Stimulated activated CD4-positive, alpha-beta T cell treated with anti-CD3 and anti-CD28 coated beads, Interleukin-1b, Interleukin-23, amount 100 ng/mL, for 24 hours (primary cell): ENCODE measurements around the gene KSR1.

Experiments
- DNase-seq, 4 experiments: peaks; one replicate each; pipeline ENCODE4 v3.0.0-alpha.2; 2020; ENCODE audit warnings: low read depth in 4 of 4, low spot score in 1 of 4

Gene KSR1

GRCh38 chr17:27566671-27567562 is 110.7 kb downstream of the KSR1 start:
- no peak for DNase-seq

GRCh38 chr17:27567563-27567859 is 111.3 kb downstream of the KSR1 start:
- no peak for DNase-seq

DNA sequence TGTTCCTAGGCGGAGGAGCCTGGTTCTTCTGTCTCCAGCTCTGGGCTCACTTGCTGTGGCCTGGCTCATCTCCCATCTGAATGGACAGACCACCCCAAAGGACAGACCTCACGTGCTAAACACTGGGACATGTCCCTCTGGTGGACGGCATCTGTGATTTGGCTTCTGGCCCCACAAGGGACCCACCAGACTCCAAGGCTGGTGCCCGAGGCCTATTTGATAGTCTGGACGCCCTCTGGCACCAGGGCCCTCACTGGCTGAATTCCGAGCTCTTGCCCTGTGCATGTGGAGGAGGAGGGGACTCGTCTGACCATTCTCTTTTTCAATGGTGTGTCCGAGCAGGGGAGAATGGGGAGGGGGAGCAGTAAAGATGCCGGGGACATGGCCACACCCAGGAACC is 112.0 kb downstream of the KSR1 start:
- no peak for DNase-seq

GRCh38 chr17:27568811-27569210 is 112.6 kb downstream of the KSR1 start:
- DNase-seq, result no peak

GRCh38 chr17:27569257-27569722 is 113.0 kb downstream of the KSR1 start:
- DNase-seq, result peak in 2 of 4 experiments; percentile 26 to 48

- no peak for DNase-seq
Measured at GRCh38 chr17:27569884-27570577, 113.8 kb downstream of the KSR1 start.

DNA sequence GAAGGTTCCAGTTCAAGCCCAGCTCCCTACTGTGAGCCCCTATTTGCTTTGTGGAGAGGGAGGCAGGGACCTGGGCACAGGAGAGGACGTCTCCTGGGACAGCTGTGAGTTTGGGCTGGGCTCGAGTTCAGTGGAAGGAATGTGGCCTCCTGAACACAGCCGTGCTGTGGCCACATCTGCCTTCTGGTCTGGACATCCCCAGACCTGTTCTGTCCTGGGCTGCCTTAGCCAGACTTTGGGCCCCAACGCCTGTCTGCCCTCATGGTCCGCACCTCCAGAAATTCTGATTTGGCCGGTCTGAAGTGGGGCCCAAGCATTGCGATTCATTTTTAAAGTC is 114.3 kb downstream of the KSR1 start:
- no peak for DNase-seq

GRCh38 chr17:27571563-27572352 is 115.5 kb downstream of the KSR1 start:
- no peak for DNase-seq

DNA sequence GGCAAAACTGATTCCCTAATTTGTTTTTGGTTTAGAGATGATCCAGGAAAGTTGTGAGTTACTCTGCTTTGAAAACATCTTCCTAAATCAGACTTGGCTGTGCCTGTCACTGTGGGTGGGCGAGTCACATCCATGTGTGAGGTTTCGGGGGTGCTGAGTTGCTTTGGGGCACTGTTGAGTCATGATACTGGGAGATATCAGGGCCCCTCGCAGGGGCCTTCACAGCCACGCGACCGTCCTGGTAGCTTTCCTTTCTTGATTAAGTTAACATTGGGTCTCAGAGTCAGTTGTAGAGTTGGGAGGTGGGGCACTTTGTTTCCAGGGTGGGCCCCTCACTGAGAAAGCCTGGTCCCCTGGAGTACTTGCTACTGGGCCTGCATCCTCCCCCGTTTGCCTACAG is 116.4 kb downstream of the KSR1 start:
- peak; percentile 26 to 61 (median 44) for DNase-seq

DNA sequence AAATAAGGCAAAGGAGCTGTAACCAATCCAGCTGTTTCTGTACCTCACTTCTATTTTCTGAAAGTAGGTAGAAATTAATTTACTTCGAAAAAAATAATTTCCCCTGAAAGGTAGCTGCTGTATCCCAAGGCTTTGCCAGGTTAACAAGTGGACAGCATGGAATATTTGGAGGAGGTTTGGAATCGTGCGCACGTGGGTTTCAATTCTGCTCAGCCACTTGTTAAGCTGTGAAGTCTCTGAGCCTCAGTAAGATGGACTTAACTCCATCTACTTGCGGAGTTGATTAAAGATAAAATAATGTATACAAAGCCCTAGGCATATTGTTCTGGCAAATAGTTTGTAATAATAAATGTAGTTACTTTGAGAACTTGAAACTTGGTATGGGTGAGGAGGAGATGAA is 117.3 kb downstream of the KSR1 start:
- DNase-seq, result no peak

DNA sequence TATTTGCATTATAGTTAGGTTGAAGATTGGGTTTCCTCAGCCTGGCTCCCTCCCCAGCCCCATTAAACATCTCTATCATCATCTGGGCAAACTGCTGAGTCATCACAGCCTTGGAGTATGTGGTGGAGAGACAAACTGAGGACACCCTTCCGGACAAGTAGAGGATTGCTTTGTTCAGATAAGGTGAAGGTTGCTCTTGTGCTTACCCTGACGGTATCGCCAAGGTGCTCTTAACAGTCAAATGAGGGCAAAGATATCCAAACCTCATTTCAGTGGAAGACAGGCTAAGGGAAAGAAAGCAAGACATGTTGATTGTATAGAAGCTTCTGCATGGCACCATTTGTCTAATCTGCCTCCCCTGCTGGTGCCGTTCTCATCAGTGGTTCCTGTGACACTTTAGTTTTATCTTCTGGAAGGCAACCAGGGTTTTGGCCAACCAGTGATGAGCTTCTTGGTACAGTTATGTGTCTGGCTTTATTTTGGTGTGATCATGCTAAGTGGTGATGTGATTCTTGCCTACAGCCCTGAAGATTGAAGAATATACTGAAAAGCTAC is 117.8 kb downstream of the KSR1 start:
- DNase-seq, result no peak

GRCh38 chr17:27575096-27575911 is 119.1 kb downstream of the KSR1 start:
- DNase-seq, result no peak

DNA sequence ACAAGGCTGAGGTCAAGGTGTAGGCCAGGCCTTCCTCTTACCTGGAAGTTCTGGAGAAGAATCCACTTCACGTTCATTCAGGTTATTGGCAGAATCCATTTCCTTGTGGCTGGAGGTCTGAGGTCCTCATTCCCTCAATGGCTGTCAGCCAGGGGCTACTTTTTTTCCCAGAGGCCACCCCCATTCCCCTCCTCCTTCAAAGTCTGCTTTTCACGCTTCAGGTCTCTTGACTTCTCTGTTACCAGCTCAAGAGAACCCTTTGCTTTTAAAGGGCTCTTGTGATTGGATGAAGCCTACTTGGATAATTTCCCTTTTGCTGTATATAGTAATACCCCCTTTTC is 119.6 kb downstream of the KSR1 start:
- no peak for DNase-seq

DNA sequence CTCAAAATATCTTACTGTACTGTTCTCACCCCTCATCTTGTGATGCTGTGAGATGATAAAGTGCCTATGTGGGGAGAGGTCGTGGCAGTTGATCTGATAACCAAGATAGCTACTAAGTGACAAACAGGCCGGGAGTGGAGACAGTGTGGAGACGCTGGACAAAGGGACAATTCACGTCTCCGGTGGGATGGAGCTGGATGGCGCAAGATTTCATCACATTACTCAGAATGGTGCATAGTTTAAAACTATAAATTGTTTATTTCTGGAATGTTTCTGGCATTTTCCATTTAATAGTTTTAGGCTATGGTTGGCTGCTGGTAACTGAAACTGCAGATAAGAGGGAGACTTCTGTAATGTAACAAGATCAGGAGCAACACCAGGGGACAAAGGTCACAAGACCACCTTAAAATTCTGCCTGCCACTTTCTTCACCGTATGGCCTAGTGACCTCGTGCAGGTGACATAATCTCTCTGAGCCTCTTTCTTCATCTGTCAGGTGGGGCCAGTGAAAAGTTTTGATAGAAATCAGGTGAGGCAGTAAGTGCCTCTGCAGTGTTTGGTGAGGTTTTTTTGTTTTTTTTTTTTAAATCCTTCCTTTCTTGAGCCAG is 120.3 kb downstream of the KSR1 start:
- no peak for DNase-seq

DNA sequence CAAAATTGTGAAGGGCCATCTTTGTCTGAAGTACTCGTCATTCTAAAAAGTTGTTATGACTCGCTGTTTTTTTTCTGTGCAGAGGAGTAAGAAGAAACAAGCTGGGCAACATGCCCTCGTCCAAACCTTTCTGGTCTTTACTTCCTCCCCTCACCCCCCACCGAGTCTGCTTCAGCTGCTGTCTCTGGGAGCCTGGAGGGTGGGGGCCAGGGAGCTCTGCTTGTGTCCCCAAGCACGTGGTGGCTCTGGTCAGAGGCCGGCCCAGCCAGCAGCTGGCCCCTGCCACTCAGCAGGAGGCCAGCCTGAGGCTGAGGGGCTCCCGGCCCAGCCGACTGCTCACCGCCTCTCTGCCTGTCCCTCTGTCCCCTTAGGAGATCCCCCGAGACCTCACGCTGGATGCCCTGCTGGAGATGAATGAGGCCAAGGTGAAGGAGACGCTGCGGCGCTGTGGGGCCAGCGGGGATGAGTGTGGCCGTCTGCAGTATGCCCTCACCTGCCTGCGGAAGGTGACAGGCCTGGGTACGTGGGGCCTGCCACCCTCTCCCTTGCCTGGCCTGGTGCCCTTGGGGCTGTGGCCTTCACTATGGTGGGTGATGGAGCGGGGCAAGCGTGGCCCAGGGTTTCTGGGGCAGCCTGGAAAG is 121.0 kb downstream of the KSR1 start:
- no peak for DNase-seq

GRCh38 chr17:27577884-27578717 is 121.9 kb downstream of the KSR1 start:
- DNase-seq, result no peak

- peak in 1 of 4 experiments; percentile 52 for DNase-seq
Measured at GRCh38 chr17:27578718-27579085, 122.5 kb downstream of the KSR1 start.

DNA sequence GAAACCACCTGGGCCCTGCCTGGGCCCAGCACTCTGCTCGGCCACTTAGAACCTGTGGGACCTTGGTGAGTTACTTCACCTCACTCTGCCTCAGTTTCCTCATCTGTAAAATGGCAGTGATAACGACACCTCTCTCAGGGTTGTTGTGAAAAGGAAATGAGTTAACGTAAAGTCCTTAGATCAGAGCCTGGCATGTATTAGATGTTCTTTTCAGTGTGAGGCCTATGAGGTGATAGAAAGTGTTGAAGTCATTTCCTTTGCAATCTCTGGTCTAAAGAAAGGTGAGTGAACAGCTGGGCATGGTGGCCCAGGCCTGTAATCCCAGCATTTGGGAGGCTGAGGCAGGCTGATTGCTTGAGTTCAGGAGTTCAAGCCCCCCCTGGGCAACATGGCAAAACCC is 123.1 kb downstream of the KSR1 start:
- DNase-seq, result no peak

GRCh38 chr17:27579897-27580321 is 123.7 kb downstream of the KSR1 start:
- no peak for DNase-seq
